HG03064 (cell line): Measurements from ENCODE around the gene SYNGR4.

Source experiments
- ATAC-seq: cut with Tn5 transposase; IDR thresholded peaks from one replicate; pipeline ENCODE4 v1.9.1; 2021; ENCODE audit warnings: low read depth; ENCODE audit not compliant: unreplicated experiment

SYNGR4 gene

DNA sequence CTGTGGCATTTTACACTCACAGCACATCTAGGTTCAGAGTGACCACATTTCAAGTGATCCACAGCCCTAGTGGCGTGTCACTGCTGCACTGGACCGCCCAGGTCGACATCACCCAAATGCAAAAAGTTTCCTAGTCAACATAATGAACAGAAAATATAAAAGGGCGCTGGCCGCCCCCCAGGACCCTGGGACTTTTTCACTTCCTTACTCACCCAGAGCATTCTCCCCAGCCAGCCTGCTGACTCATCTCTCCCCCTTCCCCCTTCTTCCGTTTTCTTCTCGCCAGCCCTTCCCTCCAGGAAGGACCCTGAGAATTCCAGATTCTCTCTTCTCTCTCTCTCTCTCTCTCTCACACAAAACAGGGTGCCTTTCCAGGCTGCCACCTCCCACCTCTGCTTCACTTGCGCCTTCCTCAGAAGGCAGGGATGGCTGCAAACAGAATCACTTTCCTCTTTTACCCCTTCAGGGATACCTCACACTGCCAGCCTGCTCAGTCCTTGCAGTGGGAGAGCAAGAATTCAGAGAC lies 60.6 kb downstream of the SYNGR4 start:
- no peak for ATAC-seq
